GM18858 (cell line): ENCODE data around the gene SLC25A22.
A peak's percentile ranks its signal among the peaks of the same experiment; 100 is the strongest.

Source experiments
- ATAC-seq: cut with Tn5 transposase; IDR thresholded peaks from one replicate; pipeline ENCODE4 v1.9.1; 2021; ENCODE audit not compliant: unreplicated experiment

The SLC25A22 gene

DNA sequence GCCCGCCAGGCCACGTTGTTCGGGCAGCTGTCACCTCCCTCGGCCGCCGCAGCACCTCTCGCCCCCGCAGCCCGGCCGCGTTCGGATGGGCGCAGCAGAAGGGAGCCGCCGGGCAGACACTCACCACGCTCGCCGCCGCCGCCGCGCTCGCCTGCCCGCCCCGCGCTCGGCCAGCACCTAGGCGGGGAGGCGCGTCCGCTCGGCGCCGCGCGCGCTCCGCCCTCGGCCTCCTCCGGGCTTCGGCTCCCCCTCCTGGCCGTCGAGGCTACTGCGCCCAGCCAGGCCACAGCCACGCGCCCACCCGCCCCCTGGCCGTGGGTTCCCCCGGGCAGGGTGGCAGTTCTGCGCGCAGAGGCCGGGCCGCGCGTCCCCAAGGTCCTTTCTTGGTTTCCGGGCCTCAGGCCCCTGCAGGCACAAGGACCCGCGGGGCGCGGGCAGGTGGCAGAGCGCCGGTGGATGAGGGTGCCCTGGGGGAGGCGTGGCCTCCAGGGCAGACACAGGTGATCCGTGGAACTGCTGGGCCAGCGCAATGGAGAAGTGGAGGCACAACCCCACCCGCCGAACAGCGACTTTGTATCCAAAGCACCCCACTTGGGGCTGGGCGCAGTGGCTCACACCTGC lies at the start of gene SLC25A22:
Gene SLC25A22 (minus strand): TSS at position 189 of the 621 bp plus-strand sequence. CDS start 3,275 bp downstream, outside the sequence.
- ATAC-seq: peak; percentile 45

DNA sequence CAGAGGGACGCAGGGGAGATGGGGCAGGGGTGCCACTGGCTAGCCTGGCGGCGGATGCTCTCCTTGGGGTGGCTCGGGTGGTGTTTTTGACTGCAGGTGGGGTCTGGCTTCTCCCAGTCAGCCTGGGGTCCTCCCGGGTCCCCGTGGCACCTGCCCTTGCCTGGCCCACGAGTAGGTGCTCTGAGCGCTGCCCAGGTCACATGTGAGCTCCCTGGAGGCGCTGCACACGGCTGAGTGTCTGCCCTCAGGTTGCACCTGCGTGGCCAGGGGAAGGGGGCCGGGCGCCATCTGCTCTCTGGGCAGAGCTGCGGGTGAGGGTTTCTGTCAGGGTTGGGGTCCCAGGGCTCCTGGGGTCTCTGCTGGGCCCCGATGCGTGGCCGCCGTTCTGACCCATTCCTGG lies 49.8 kb upstream of the SLC25A22 start:
- ATAC-seq: no peak

DNA sequence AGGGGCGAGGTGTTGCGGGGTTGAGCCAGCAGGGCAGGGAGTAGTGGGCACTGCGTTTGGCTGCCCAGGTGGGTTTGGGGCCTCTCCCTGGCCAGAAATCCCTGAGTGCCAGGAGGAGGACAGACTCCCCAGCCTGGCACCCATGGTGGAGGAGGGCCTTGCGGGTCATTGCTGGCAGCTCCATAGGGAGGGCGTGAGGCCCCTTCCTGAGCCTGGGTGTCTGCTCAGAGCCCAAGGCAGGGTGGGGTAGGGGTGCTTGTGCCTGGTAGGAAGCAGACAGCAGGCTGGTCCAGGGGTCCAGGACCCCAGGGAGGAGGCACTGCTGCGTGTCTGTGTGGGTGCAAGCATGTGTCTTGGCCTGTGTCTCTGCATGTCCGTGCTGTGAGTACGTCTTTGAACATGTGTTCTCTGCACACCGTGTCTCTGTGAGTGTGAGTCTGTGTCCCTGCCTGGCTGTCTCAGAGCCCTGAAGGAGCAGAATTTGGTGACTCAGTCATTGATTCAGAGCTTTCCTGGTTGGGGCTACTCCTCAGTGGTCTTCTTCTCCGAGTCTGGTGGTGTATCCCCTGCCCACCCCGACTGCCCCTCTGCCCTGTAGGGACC lies 48.5 kb upstream of the SLC25A22 start:
- ATAC-seq: no peak

DNA sequence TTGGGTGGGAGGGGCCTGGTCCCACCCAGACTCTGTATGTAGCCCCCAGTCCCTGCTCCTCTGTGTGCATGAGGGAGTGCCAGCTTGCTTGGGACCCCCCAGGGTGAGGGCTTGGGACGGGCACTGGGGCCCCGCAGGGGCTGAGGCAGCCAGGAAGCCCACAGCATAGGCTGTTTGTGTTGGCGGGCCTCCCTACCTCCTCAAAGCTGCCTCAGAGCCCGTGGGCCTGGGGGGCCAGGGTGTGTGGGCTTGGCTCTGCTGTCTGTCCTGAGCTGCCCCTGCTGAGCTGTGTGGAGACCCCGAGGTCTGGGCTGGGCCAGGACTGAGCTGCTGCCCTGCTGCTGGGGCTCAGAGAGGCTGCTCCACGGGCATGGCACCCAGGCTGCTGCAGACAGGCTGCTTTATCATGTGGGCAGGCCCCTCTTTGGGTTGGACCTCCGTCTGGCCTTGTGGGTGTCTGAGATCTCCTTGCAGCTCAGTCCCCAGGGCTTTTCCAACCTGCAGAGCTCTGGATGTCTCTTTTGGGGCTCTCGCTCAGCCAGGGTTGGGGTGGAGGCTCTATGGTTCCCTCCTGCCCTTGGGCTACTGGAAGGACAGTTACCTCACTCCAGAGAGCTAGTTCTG lies 47.9 kb upstream of the SLC25A22 start:
- ATAC-seq: no peak

DNA sequence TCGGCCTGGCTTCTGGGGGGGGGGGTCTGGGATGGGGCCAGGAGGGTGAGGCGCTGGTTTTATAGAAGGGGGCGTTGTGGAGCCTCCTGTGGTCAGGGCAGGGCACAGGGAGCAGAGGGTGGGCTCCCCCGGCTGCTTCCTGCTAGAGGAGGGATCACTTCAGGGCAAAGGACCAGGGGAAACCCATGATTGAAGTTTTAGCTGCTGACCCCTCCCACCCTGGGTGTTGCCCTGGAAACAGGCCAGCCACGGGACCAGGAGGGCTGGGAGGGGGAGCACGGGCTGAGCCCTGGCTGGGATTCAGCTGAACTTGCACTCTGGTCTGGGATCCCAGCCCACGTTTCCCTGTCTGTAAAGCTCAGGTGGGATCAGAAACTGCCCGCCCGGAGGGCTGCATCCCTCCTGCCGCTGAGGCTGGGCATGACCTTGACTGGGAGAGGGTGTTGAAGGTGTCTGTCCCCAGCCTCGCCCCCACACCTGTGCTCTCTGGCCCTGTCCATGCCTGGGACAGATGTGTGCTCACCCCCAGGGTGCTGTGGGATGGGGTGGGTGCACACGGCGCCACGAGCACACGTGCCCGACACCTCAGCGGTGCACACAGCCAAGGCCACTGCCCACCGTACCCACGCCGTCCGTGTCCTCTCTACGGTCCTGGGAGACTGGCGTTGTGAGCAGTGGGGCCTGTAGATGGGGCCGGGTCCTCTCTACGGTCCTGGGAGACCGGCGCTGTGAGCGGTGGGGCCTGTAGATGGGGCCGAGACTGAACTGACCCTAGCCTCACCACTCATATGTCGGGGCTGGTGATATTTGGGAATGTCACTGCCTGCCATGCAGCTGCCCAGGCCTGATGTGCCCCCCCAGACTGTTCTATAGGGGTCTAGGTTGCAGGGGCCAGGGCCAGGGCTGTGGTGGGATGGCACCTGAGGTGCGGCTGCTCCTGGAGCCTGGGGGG lies 46.9 kb upstream of the SLC25A22 start:
- ATAC-seq: no peak

DNA sequence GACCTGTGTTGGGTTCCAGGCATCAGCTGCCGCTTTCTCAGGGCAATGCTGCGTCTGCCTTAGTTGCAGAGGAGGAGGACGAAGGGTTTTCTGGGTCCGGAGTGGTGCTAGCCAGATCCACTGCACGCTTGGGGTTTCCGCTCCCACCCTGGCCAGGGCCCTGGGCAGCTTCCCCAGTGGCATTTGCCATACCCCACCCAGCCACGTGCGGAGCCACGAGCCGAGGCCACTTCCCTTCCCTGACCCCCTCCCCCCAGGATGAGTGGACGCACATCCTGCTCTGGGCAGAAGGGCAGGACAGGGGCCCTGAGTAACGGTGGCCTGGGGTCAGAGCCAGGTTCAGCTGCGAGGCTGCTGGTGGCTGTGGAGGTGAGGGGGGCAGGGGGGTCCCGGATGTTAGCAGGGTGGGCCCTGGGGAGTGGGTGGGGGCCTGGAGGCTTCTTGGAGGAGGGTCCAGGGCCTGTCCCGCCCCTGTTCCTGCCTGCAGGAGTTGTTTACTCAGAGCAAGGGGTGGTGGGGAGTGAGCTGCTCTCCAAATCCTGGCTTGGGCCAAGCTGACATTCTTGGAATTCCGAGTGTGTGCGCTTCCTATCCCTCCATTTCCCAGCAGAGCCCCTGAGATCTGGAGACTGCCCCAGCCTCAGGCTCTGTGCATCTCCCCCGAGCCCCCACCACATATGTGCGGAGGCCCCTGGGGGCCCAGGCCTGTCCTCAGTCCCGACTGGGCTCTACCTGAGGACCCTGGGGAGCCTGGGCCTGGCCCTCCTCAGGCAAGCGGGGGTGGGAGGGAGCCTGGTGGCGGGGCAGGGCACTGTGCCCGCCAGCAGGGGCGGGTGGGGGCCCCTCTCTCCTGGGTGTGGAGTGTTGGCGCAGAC lies 46.0 kb upstream of the SLC25A22 start:
- no peak for ATAC-seq

DNA sequence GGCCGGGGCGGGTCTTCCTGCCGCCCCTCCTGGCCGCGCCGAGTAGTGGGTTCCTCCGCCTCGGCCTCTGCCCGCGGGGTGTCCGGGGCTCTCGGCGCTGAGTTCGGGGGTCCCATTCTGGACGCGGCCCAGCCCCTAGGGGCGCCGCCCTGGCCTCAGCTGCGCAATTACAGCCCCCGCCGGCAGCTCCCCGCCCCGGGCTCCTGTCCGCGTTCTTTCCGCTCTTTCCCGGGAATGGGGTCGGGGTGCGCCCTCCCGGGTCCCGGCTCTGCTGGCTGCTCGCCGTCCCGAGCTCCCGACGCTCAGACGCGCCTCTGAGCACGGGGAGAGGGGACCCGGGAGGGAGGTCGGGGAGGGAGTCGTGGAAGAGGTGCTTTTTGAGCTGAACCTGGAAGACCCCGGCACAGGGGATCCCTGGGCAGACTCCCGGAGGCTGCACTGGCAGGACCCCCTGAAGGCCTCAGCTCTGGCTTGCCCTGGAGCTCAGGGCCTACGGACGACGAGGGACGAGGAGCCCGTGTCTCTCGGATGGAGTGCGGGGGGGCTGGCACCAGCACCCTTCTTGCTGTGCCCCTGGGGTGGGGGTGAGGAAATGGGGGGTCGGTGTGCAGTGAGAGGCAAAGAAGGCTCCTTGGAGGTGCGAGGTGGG lies 45.1 kb upstream of the SLC25A22 start:
- ATAC-seq: no peak

DNA sequence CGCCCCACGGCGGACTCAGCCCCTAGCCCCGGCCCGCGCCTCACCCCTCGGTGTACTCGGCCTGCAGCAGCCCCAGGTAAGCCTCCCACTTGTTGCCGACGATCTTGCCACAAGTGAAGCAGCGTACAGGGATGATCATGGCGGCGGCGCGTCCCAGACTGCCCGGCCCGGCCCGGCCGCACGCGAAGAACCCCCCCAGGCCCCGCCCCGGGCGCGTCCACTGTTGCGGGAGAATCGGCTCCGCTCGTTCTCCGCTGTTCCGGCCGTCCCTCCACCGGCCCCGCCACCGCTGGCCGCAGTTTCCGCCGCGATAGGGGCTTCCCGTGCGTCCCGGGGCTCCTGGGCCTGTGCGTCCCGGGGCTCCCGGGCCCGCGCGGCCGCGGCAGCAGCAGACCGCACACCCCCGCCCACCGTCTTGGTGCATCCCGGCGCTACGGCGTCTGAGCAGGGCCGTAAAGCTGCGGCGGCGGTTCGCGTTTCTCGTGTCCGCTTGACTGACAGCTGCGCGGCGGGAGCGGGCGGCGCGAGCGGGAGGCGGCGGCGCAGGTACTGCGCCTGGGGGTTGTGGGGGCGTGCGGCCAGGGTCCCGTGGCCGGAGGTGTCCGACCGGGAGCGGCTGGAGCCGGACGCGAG lies 44.4 kb upstream of the SLC25A22 start, which contains the start of the genes POLR2L and TSPAN4:
Gene POLR2L (minus strand): TSS at position 160 of the 633 bp plus-strand sequence. CDS start 21 bp downstream, at position 139.
Gene TSPAN4 (plus strand): TSS at position 483 of the 633 bp plus-strand sequence. CDS start 7,453 bp downstream, outside the sequence.
- peak; percentile 44 for ATAC-seq

DNA sequence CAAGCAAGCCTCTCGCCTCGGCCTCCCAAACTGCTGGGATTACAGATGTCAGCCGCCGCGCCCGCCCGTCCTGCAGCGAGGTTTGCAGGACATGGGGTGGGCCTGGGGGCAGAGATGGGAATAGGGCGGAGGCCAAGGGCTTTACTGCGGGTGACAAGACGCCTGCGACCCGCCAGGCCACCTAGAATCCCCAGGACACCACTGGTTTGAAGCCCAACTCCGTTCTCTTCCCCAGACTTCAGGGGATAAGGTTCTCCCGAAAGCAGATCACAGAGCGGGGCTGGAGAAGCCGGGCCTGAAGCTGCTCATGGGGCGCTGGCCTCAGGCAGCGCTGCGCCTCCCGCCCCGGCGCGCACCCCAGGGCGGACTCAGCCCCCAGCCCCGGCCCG lies 43.9 kb upstream of the SLC25A22 start:
- ATAC-seq: no peak

DNA sequence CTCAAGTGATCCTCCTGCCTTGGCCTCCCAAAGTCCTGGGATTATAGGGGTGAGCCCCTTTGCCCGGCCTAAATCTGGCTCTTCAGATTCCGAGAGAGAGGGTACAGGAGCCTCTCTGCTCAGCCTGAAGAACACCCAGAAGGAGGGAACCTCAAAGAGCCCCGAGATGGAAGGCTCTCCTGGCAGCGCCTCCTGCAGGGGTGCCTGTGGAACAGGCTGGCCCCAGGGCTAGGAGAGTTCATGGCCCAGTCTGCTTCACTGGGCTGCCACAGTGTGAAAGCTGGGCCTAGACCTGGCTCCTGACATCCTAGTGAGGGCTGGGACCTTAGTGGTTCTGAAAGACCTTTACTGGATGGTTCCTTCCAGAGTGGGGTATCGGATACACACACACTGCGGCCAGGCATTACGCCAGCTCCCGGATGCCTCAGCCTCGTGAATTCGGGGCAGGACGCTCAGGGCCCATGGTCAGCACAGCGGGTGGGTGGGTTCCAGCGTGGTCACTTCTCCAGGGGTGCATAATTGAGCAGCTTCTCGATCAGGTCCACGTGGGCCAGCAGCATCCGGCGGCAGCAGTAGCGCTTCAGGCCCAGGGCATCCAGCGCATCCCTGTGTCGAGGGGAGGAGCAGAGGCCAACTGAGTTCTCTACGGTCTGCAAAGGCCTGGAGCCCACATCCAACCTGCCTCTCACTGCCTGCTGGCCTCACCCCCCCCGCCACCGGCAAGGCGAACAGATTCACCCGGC lies 42.0 kb upstream of the SLC25A22 start:
- no peak for ATAC-seq

DNA sequence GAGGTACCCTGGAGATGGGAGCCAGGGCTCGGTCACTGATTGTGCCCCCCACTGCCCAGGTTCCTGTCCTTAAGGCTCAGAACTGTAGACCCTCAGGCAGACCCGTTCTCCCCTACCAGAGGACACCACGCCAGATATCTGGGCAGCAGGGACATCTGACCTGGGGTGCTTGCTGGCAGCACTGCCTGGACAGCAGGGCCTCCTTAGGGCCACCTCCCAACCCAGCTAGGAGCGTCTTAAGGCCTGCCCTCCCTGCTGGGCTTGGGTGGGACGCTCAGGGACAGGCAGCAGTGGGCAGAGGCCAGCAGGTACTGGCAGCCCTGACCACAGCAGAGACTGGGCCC lies 41.2 kb upstream of the SLC25A22 start:
- ATAC-seq: no peak

DNA sequence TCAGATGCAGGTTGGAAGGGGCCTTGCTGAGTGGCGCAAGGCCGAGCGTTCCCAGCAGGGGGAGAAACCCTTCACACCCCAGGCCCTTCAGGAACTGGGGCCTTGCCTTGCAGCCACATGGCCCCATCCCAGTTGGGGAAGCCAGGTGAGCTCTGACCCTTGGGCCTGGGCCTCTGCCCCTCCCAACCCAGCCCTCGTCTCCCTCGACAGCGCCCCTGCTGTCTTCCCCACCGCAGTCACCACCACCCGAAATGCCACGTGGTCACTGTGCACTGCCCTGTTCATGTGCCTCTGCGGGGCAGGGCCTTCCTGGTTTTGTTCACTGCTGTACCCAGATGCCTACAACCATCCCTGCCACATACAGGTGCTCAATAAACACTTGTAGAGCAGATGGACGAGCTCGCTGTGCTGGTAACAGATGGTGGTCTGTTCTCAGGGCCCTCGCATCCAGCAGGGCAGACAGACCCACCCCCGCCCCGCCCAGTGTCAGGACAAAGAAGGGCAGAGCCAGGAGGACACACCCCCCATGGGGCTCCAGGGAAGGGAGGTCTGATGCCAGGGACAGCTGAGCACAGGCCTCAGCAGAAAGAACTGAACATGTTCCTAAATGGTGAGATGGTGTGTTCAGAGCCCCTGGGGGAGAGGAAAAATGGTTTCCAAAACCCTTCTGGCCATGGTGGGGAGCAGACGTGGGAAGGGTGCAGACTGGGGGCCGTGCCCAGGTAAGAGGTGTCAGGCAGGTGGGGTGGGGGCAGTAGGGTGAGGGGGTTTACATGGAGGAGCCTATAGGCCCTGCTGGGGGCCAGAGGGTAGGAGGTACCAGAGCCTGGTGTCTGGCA lies 40.6 kb upstream of the SLC25A22 start:
- ATAC-seq: no peak

DNA sequence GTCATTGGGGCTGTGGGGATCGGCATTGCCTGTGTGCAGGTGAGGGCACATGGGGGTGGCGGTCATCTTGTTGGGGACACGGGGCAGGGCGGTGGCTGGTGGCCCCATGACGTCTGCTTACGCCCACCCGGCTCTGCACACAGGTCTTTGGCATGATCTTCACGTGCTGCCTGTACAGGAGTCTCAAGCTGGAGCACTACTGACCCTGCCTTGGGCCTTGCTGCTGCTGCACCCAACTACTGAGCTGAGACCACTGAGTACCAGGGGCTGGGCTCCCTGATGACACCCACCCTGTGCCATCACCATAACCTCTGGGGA lies 39.9 kb upstream of the SLC25A22 start:
- ATAC-seq: no peak

DNA sequence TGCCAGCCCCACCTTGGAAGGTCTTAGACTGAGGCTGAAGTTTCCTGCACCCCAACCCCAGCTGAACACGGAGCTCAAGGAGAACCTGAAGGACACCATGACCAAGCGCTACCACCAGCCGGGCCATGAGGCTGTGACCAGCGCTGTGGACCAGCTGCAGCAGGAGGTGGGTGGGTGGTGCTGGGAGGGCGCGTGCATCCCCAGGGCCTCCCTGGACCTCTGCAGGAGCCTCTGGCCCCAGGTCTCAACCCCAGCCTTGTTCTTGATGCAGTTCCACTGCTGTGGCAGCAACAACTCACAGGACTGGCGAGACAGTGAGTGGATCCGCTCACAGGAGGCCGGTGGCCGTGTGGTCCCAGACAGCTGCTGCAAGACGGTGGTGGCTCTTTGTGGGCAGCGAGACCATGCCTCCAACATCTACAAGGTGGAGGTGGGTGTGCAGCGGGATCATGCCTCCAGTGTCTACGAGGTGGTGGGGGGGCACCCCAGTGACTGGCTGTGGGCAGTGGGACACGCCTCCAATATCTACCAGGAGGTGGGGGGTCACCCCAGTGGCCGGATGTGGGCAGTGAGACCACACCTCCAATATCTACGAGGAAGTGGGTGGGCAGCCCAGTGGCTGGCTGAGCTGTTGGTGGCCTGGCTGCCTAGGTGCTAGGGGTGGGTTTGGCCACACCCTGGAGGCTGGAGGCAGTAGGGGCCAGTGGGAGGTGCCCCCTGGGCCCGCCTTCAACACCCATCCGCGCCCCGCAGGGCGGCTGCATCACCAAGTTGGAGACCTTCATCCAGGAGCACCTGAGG lies 39.3 kb upstream of the SLC25A22 start:
- ATAC-seq: no peak

DNA sequence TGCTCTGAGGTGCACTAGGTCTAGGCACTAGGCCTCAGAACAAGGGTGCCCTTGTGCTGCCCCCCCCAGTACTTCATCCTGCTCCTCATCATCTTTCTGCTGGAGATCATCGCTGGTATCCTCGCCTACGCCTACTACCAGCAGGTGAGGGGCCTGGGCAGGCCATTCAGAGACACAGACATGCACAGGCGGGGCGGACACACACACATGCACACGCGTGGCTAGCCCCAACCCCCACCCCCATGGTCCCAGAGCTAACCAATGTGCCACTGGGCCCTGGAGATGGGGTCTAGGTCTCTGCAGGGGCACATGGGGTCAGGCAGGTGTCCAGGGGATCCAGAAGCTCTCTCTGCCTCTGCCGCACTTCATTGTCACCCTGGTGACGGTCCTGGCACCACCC lies 38.6 kb upstream of the SLC25A22 start:
- no peak for ATAC-seq

DNA sequence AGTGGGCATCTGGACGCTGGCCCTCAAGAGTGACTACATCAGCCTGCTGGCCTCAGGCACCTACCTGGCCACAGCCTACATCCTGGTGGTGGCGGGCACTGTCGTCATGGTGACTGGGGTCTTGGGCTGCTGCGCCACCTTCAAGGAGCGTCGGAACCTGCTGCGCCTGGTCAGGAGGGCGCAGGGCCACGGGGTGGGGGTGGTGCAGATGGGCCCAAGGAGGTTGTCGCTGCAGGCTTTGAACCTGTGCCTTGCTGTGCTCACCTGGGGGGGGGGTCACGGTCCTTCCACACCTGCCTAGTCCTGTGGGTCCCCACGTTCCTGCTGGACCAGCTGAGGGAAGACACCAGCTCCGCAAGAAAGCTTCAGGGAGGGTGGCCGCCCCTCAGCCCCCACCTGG lies 38.2 kb upstream of the SLC25A22 start:
- no peak for ATAC-seq
